ENCODE data around the gene GRIK2. TPM values are rescaled to one million over a fixed set of nuclear protein-coding genes. Genes with fewer than 3 reads are reported as not detected.

Gene GRIK2
- total RNA-seq, 1 experiment from 2014 or later = 1.4 TPM

DNA sequence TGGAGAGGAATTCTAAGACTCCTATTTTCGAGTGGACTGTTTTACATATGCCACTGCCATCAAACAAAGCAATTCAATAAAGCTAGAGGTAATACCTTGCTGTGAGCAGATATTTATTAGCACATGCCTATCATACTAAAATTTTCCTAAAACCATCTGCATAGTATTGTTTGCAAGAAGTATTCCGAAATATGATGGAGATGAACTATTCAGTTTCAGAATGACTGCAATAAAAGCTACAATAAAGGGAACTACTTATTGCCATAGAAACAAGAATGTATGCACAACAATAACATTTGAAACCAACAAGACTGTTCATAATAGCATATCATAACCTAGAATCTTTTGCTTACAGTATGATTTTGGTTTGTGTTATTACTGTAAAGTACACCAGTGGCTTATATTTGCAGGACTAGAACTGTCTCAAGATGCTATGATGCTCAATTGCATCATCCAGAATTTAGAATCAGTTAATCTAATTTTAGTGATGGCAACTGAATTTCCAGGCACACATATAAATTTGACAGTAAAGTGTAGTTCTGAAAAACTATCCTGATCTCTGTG, 144.3 kb downstream of the GRIK2 start:
- no peak for DNase-seq (ENCODE audit: low spot score)

DNA sequence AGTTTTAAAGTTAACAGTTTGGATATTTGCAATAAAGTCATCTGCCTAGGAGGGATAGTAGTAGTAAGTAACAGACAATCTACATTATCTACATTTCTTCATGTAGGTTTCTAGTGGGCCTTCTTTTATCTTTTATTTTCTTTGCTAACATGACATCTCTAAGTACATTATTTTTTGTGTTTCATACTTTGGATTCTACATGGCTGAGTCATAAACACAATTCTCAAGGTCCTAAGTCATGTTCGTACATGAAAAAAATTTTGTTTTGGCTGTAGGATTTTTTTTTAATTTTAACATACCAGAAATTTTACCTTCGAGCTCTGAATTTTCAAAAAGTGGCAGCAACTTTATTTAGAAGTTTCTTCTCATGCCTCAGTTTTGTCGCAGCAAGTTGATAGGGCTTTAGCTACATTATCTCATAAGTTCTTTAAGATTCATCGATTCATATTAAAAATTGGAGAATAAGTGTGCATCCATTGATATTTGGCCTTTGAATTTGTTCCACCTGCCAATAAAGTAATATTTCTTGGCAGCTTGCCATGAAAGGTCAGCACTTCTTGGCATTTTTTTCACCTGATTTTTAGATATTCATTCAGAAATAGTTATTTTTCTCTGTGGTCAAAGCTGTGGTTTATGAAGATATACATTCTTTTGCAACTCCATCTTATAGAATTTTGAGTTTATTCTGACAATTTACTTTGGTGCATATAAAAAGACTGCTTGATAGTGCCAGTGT, 146.2 kb downstream of the GRIK2 start:
- no peak for DNase-seq (ENCODE audit: low spot score)

DNA sequence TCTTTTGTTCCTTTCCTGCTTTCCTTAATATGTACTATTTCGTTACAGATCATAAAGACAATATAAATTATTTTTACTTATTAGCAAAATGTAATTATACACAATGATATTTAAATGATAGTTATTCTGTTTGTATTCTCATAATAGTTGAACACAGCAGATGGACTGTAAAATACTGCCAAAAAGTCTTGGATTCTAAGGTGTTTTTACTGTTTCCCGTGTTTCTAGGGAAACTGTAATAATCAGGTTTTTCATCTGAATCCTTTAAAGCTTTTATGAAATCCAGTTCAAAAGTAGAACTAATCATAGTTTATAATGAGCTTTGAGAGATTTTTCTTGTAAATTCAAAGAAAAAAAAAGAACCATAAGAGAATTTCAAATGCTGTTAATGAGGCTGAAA, 148.4 kb downstream of the GRIK2 start:
- DNase-seq (ENCODE audit: low spot score) = no peak

DNA sequence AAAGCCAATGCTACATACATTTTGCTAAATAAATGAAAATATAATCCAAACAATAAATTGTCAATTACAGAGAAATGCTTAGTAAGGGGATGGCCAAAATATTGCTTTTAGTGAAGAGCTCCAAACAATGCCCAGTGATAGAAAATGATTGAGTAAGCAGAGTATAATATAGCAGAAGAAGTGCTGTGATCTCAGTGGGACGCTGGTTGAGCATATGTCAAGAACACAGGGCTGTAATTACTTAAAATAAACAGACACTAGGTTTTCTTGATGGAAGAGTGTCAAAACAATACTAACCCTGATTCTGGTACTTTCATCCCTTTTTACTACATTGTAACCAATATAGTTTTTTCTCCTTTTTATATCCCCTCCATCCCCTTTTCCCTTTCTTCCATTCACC, 150.3 kb downstream of the GRIK2 start:
- DNase-seq (ENCODE audit: low spot score) = no peak

DNA sequence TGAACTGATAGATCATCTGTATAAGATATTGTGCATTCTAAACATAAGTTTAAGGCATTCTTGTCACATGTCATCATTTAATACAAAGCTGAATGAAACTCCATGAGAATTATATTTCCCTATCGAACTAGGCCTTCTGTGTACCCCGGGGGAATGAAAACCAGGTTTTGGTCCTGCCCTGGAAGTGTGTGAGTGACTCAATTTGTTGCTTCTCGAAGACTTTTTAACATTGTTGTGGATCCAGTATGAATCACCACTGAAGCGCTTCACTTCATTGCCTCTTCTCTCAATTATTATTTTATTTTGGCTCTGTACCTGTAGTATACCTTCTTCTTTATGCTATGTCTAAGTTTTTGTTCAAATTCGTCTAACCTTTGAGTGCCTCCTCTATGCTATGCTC, 150.8 kb downstream of the GRIK2 start:
- DNase-seq (ENCODE audit: low spot score) = no peak

DNA sequence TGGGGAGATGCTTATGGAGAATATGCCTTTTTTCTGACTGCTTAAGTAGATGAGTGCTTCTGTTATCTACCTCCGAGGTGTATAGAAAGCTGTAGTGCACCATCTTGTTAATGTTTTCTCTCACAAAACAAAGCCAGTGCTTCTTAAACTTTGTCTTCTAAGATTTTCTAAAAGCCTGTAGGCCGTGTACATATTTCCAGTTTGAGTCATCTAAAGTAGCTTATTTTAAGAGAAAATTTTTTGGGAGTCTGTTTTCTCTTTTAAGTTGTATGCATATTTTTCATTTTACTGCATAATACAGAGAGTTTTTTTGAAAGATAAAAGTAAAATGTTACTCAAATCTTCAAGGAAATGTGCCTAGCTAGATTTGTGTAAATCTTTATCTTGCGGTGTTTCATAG, 151.7 kb downstream of the GRIK2 start:
- no peak for DNase-seq (ENCODE audit: low spot score)

DNA sequence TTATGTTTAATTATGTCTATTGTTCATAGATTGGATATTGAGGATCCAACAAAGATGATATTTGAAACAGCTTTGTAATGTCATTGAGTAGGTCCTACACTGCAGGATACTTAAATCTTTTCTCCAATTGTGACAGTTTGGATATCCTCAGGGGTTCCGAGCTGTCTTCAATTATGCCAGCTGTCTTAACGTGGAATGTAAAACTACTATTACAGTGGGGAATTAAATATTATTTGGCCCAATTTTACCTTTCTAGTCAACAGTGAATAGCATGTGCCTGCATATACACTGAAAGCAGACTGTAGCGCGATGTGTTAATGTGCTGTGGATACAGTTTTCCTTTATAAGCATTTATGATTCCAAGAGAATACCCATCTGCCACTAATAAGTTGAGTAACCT, 156.9 kb downstream of the GRIK2 start:
- DNase-seq (ENCODE audit: low spot score) = no peak

DNA sequence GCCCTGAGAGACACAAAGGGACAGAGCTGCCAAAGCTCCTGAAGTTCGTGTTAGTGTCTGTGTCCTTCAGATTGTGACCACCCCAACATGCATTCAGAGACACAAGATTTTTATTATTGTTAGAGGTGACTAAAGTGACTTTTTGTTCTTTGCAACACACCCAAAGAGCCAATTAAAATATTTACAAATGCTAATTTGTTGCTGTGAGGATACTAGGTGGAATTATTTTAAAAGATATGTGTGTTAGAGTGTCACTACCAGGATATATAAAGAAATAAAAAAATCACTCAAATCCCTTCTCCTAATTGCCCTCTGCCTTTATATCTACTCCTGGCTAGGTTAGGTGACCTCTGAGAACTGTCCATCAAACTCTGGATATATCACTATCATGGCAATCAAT, 160.7 kb downstream of the GRIK2 start:
- DNase-seq (ENCODE audit: low spot score) = no peak

DNA sequence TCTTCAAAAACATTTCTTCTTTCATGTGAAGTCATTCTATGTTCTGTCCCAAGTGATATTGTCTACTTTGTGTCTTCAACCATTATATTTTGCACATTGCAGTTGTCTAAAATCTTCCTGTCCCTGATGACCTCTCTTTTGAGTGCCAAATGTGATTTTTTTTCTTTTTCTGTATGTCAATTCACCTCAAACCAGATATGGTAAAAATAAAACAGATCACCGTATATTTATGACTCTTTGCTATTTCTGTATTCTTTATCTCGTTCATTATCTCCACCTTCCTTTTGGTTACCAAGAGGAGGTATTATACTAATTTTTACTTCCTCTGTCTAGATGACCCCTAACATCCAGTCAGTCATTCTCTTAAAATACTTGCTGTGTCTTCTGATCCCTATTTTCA, 165.2 kb downstream of the GRIK2 start:
- no peak for DNase-seq (ENCODE audit: low spot score)

DNA sequence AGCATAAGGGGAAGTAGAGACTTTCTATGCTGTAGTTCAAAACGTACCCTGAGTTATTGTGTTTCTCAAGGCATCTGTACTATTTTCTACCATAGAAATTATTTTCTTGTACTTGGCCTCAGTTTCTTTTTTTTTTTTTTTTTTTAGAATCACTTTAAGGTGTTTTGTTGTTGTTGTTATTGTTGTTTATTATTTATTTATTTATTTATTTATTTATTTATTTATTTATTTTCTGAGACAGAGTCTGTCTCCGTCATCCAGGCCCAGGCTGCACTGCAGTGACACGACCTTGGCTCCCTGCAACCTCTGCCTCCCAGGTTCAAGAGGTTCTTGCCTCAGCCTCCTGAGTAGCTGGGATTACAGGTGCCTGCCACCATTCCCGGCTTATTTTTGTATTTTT, 179.1 kb downstream of the GRIK2 start:
- no peak for DNase-seq (ENCODE audit: low spot score)

DNA sequence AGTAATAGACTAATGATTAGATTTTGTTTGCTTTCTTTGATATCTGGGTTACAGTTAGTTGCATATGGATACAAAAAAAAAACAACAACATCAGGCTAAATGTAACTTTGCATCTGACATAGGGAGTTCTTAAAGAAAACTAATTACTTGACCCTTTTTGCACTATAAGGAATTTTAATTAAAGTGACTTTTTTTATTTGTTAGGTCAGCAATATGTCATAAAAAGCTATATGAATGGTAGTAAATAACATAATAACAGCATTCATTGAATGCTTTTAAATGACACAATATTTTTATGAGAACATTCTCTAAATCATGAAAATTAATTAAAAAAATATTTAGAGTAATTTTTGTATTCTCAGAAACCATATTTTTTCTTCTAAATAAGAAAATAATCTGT, 183.6 kb downstream of the GRIK2 start:
- DNase-seq (ENCODE audit: low spot score) = no peak

DNA sequence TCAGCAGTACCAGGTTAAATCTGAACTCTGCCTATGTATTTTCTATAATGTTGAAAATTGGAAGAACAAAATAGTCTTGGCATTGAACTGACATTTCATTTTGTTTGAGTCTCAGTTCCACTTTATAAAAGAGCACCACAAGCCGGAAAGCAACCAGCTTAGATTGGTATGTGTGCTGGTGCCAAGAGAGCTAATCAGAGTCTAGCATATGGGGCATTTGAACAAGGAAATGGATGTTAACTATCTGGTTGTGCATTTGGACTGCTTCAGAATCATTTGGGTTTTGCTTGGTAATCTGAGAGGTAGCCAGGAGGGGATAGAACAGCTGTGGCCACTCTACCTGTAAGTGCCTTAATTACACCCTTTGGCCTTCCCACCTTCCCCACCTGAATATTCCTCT, 184.8 kb downstream of the GRIK2 start:
- DNase-seq (ENCODE audit: low spot score) = no peak

DNA sequence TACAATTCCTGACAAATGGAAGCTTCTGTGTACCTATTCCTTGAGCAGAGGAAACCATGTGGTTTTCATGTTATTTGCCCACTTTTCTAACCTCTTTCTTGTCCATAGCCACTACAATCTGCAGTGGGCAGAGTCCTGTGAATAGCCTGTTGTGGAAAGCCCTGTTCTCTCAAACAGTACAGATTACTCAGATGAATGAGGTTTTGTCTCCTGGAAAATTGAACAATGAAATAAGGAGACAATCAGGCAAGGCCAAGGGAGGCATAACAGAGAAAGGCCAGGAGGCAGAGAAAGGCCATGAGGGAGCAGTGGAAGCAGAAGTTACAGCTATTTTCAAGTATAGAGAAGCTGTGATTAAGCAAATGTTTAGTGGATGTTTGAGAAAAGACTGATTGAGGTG, 189.3 kb downstream of the GRIK2 start:
- no peak for DNase-seq (ENCODE audit: low spot score)

DNA sequence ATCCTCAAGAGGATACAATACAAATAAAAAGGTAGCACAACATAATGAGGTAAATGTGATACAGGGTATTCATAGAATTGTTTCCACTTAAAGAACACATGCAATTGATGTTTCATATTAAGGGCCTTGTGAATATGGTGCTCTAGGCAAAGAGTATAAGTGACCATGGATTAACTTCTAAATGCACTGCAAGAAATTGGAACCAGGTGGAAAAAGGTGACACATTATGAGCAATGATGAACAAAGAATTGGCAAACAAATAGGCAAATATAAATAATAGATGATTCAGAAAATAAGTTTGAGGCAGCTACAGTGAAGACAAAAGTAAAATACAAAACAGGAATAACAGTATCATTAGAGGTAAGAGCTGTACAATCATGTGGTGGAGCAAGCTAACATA, 192.0 kb downstream of the GRIK2 start:
- no peak for DNase-seq (ENCODE audit: low spot score)

DNA sequence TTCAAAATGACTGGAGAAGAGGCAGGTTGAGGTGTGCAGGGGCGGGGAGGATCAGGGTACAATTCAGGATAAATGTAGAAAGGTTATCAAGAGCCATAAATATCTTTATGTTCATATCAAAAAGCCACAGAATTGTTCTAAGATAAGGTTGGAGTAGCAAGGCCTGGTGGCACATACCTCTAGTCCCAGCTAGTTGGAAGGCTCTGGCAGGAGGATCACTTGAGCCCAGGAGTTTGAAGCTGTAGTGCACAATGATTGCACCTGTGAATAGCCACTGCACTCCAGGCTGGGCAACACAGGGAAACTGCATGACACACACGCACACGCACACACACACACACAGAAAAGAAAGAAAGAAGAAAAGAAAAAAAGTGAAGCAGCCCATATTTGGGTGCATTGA, 194.8 kb downstream of the GRIK2 start:
- no peak for DNase-seq (ENCODE audit: low spot score)

DNA sequence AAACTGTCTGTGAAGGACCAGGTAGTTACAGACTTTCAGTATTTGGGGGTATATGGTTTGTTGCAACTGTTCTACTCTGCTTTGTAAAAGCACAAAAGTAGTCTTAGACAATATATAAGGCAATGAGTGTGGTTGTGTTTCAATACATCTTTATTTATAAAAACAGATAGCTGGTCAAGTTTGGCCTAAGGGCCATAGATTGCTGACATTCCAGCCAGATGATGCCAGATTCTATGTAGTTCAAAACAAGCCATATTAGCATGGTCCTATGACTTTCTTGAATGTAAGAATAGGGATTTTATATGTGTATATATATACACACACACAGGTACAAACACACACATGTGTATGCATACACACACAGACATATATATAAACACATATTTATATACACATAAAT, 201.8 kb downstream of the GRIK2 start:
- DNase-seq (ENCODE audit: low spot score) = no peak

DNA sequence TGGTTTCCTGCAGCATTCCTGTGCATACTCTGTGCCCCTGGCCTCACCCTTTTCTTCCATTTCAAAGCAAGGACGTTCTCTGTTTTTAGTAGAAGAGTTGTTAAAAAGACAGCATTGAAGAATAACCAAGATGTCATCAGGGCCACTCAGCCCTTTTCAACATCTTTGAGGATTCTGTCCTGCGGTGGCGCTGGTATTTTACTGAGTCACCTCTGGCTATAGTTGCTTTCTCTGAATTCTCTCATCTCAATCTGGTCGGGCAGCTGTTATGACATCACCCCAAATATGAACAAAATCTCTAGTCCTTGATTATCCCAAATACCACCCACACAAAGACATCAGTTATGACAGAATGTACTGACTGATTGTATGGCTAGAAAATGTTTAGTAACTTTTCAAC, 204.2 kb downstream of the GRIK2 start:
- peak; percentile 23 for DNase-seq (ENCODE audit: low spot score)

DNA sequence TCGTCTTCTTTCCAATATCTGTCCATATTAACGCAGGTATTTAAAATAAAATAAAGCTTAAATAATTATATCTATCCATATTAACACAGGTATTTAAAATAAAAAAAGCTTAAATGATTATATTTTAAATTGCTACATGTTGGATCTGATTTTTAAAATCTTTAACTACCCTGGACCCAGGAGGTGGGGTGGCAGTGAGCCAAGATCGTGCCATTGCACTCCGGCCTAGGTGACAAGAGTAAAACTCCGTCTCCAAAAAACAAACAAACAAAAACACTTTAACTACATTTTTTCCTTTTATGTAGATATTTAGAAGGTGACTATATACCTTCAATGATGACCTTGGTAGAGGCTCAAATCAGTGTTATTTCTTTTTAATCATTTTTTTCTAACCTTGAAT, 211.9 kb downstream of the GRIK2 start:
- no peak for DNase-seq (ENCODE audit: low spot score)

DNA sequence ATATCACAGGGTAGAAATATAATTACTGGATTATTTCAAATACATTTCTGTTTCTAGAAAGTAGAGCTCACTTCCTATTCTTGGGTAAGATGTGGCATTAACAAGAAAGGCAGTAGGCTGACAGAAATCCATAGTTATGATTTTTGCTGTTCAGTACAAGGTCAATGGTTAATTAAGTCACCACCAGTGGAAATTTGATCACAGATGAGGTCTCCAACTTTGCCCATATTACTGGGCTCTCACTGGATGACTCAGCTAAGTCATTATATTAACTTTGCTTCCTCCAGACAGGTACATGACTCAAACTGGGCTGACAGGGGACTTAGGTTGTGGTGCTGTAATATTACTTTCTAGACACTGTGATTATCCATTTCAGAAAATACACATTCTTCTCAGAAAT, 212.4 kb downstream of the GRIK2 start:
- DNase-seq (ENCODE audit: low spot score) = peak; percentile 2

DNA sequence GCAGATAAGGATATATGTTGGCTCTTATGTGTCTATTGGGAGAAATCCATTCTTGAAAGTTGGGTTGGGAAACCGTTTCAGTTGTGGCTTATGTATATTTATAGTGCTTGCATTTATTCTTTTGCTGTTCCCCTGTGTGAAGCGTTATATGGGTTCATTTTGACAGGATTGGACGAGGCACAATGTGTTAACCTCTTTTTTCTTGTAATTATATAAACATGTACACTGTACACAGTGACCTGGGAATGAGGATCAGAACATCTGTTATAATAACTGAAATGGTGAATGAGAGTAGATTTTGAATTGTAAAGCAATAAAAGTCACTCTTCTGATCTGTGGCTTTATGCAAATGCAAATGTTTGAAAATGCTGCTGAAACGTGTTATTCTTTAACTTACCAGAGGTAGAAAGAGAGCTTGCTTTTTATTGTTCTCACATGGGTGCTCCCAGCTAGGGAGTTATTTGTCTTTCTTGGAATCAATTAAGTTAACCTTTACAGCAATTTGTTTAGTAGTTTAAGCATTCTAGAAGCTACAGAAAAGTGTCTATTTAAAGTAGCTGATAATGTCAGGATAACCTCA, 213.7 kb downstream of the GRIK2 start:
- no peak for DNase-seq (ENCODE audit: low spot score)

DNA sequence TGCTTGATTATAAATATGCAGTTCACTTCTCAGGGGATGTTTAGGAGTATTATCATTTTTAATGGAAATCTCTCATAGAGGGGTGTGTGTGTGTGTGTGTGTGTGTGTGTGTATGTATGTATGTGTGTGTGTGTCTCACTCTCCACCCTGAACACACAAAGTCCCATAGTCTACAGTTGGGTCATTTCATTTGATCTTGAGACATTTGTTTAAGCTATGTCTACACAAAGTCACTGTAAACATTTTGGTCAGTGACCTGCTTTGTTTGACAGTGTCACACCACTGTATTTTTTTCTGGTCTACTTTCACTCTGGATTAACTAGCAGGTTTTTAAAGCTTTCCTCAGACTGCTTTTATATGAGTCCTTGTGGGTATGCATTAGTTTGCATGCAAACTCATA, 215.2 kb downstream of the GRIK2 start:
- no peak for DNase-seq (ENCODE audit: low spot score)

DNA sequence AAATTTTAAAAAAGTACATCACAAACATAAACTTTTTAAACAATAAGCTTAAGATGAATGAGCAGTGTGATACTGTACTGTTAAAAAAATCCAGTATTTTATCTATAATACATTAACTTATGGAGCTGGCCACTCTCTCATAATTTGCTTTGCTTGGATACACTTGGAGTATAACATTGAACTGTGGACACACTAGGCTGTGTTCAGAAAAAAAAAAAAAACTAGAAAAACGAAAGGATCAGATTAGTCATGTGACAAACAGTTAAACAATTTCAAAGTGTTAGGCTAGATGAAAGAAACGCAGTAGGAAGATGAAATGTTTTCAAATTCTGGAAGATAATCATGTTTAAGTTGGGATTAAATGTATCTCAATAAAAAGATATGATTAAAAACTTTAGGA, 220.0 kb downstream of the GRIK2 start:
- DNase-seq (ENCODE audit: low spot score) = no peak

DNA sequence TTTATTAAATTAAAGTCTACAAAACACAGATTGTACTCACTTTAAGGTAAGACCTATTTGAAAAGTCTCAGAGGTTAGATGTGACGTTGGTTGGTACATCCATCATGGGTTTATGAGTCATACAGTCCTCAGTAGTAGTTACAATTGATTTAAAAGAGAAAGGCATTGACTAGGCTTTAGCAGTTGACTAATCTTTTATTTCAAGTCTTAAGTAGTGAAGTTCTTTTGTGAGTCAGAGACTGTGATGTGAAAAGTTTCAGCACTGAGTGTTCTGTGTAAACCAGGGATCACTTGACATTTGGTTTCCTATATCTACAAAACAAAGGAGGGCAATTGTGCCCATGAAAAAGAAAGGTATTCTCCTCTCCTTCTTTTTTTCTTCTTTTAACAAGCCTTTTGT, 221.3 kb downstream of the GRIK2 start:
- no peak for DNase-seq (ENCODE audit: low spot score)

DNA sequence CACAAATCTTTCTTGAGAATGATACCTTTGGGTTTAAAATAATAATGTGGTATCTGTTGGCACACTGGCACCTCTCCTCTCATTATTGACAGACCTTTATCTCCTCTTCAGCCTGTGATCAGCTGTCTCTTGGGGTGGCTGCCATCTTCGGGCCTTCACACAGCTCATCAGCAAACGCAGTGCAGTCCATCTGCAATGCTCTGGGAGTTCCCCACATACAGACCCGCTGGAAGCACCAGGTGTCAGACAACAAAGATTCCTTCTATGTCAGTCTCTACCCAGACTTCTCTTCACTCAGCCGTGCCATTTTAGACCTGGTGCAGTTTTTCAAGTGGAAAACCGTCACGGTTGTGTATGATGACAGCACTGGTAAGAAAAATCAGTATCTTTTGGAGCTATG, 232.8 kb downstream of the GRIK2 start:
- DNase-seq (ENCODE audit: low spot score) = no peak

Measured in H4 (cell line).